ENCODE results near the gene ETV1. TPM values are rescaled to one million over a fixed set of nuclear protein-coding genes. Genes with fewer than 3 reads are reported as not detected.

ETV1 gene
- total RNA-seq, 1 donor = 75.7 TPM

- no peak overlapping the region for H3K4me3 ChIP-seq (ENCODE audit: low read depth, low read length)
- DNase-seq (ENCODE audit: low read depth) = no peak
- TF ChIP-seq CTCF (IDR thresholded peaks at IDR 0.05; ENCODE audit: insufficient read depth, low read length) = no peak
Observed at GRCh38 chr7:13910805-13911551, 78.5 kb downstream of the ETV1 start.

DNA sequence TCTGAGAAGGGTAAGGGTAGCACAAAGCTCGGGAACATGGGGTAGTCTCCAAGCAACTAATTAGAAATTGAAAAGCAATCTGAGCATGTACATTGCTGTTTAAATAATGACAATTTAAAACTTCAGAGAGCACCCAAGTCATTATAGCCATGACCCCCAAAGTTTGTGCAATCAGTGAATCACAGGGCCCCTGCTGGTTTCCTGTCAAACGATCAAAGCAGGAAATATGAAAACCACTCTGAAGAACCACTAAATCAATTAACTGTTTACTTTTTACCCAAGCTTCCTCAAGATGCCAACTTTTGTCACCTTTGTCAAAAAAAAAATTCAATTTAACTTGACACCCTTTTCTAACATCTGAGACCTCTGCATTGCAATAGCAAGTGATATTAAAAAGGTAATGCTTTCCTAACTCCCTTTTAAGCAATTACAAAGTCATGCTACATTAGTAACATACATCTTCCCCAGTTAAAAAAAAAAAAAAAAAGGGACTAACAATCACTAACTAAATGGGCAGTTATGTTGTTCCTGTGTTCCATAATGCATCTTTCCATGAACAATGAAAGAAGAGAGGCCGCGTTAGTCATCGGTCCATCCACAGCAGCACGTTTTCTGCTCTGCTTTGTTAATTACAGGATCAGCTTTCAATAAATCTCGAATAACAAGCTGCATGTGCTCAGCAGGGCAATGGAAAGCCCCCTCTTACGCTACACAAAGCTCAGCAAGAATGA lies 80.6 kb downstream of the ETV1 start:
- H3K4me3 ChIP-seq (ENCODE audit: low read depth, low read length) = no peak overlapping the region
- TF ChIP-seq CTCF (IDR thresholded peaks at IDR 0.05; ENCODE audit: insufficient read depth, low read length) = no peak
- no peak for DNase-seq (ENCODE audit: low read depth)

- TF ChIP-seq CTCF (IDR thresholded peaks at IDR 0.05; ENCODE audit: insufficient read depth, low read length) = no peak
- no peak for DNase-seq (ENCODE audit: low read depth)
- no peak overlapping the region for H3K4me3 ChIP-seq (ENCODE audit: low read depth, low read length)
Observed at GRCh38 chr7:13907831-13908230, 81.6 kb downstream of the ETV1 start.

DNA sequence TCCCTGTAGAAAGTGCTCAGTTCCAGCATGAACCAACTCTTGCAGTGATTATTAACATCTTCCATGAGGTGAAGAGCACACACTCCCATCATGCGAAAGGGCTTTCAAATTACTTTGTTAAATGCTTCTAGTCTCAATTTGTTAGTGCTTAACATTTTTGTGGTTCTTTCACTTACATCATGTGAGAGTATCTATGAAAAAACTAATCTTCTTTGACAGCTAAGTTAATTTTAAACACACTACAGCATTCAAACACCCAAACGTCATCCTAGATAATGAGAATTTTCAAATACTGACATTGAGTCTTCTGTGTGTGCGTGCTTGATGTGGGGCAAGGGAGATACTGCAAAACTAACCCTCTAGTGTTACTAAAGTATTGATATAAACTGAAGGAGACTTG lies 84.8 kb downstream of the ETV1 start:
- H3K4me3 ChIP-seq (ENCODE audit: low read depth, low read length) = no peak overlapping the region
- peak; percentile 67 for DNase-seq (ENCODE audit: low read depth)
- no peak for TF ChIP-seq CTCF (IDR thresholded peaks at IDR 0.05; ENCODE audit: insufficient read depth, low read length)

DNA sequence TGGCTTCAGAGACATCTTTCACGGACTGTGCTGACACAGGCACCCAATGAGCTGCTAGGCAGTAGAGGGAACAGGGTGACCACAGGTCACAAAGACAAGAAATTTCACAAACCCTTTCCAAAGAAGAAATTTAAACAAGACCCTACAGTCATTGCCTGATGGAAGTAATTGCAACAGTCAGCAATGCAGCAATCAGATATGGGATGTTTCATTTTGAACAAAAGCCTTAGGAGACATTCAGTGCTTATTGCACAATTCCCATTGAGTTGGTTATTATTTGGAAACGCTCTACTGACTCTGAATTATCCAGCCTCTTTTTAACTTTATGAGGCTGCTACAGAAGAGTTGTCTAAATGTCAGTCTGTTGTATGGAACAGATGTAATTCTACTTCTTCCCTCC lies 85.5 kb downstream of the ETV1 start:
- no peak overlapping the region for H3K4me3 ChIP-seq (ENCODE audit: low read depth, low read length)
- TF ChIP-seq CTCF (IDR thresholded peaks at IDR 0.05; ENCODE audit: insufficient read depth, low read length) = no peak
- DNase-seq (ENCODE audit: low read depth) = peak; percentile 73

GRCh38 chr7:13901577-13901976 lies 87.9 kb downstream of the ETV1 start:
- no peak for DNase-seq (ENCODE audit: low read depth)
- H3K4me3 ChIP-seq (ENCODE audit: low read depth, low read length) = no peak overlapping the region
- TF ChIP-seq CTCF (IDR thresholded peaks at IDR 0.05; ENCODE audit: insufficient read depth, low read length) = no peak
